Measurements from ENCODE around the gene CYB5D1.

CYB5D1 gene

GRCh38 chr17:7881276-7882054 is 23.7 kb downstream of the CYB5D1 start:
- Histone ChIP-seq H3K36me3 (ENCODE audit: control insufficient read depth, insufficient read depth, low read length) (no peaks in the 10 kb centered on the region), H3K4me3 (ENCODE audit: low read length) (no peak overlapping the region), H3K9ac (ENCODE audit: low read length) (no peak overlapping the region), H3K27ac (ENCODE audit: low read depth, low read length) (no peak overlapping the region), H3K4me1 (ENCODE audit: control insufficient read depth, insufficient read depth, low read length) (peaks cover 6% of the 10 kb centered on the region), H3K27me3 (ENCODE audit: control insufficient read depth, insufficient read depth, low read length) (no peaks in the 10 kb centered on the region)

- H3K36me3 ChIP-seq (ENCODE audit: control insufficient read depth, insufficient read depth, low read length), result no peaks in the 10 kb centered on the region
- no peak overlapping the region for H3K9ac ChIP-seq (ENCODE audit: low read length)
- no peak overlapping the region for H3K27ac ChIP-seq (ENCODE audit: low read depth, low read length)
- no peak overlapping the region for H3K4me3 ChIP-seq (ENCODE audit: low read length)
- H3K4me1 ChIP-seq (ENCODE audit: control insufficient read depth, insufficient read depth, low read length), result peaks cover 12% of the 10 kb centered on the region
- H3K27me3 ChIP-seq (ENCODE audit: control insufficient read depth, insufficient read depth, low read length), result no peaks in the 10 kb centered on the region
Measured at GRCh38 chr17:7882068-7882467, 24.3 kb downstream of the CYB5D1 start.

- peaks cover 13% of the 10 kb centered on the region for H3K4me1 ChIP-seq (ENCODE audit: control insufficient read depth, insufficient read depth, low read length)
- H3K4me3 ChIP-seq (ENCODE audit: low read length), result peak overlapping the region; percentile 30
- no peaks in the 10 kb centered on the region for H3K36me3 ChIP-seq (ENCODE audit: control insufficient read depth, insufficient read depth, low read length)
- no peak overlapping the region for H3K27ac ChIP-seq (ENCODE audit: low read depth, low read length)
- H3K9ac ChIP-seq (ENCODE audit: low read length), result no peak overlapping the region
- H3K27me3 ChIP-seq (ENCODE audit: control insufficient read depth, insufficient read depth, low read length), result no peaks in the 10 kb centered on the region
Measured at GRCh38 chr17:7882629-7883028, 24.8 kb downstream of the CYB5D1 start.

GRCh38 chr17:7883781-7884386 is 26.1 kb downstream of the CYB5D1 start:
- Histone ChIP-seq H3K36me3 (ENCODE audit: control insufficient read depth, insufficient read depth, low read length) (no peaks in the 10 kb centered on the region), H3K4me1 (ENCODE audit: control insufficient read depth, insufficient read depth, low read length) (peaks cover 25% of the 10 kb centered on the region), H3K27ac (ENCODE audit: low read depth, low read length) (peak overlapping the region; percentile 16), H3K27me3 (ENCODE audit: control insufficient read depth, insufficient read depth, low read length) (no peaks in the 10 kb centered on the region), H3K9ac (ENCODE audit: low read length) (no peak overlapping the region), H3K4me3 (ENCODE audit: low read length) (peak overlapping the region; percentile 14)

- Histone ChIP-seq H3K27me3 (ENCODE audit: control insufficient read depth, insufficient read depth, low read length) (no peaks in the 10 kb centered on the region), H3K4me3 (ENCODE audit: low read length) (peak overlapping the region; percentile 94), H3K36me3 (ENCODE audit: control insufficient read depth, insufficient read depth, low read length) (no peaks in the 10 kb centered on the region), H3K27ac (ENCODE audit: low read depth, low read length) (peak overlapping the region; percentile 81), H3K9ac (ENCODE audit: low read length) (peak overlapping the region; percentile 44), H3K4me1 (ENCODE audit: control insufficient read depth, insufficient read depth, low read length) (peaks cover 34% of the 10 kb centered on the region)
Measured at GRCh38 chr17:7884581-7885366, 27.0 kb downstream of the CYB5D1 start.

GRCh38 chr17:7885367-7886226 is 27.8 kb downstream of the CYB5D1 start:
- peaks cover under 1% of the 10 kb centered on the region for H3K36me3 ChIP-seq (ENCODE audit: control insufficient read depth, insufficient read depth, low read length)
- peak overlapping the region; percentile 94 for H3K4me3 ChIP-seq (ENCODE audit: low read length)
- H3K4me1 ChIP-seq (ENCODE audit: control insufficient read depth, insufficient read depth, low read length), result peaks cover 39% of the 10 kb centered on the region

GRCh38 chr17:7886227-7887037 is 28.6 kb downstream of the CYB5D1 start:
- Histone ChIP-seq H3K4me3 (ENCODE audit: low read length) (peak overlapping the region; percentile 94), H3K27me3 (ENCODE audit: control insufficient read depth, insufficient read depth, low read length) (no peaks in the 10 kb centered on the region), H3K4me1 (ENCODE audit: control insufficient read depth, insufficient read depth, low read length) (peaks cover 39% of the 10 kb centered on the region), H3K36me3 (ENCODE audit: control insufficient read depth, insufficient read depth, low read length) (peaks cover 7% of the 10 kb centered on the region), H3K9ac (ENCODE audit: low read length) (peak overlapping the region; percentile 67), H3K27ac (ENCODE audit: low read depth, low read length) (peak overlapping the region; percentile 81)

More at GRCh38 chr17:7885367-7886226, 27.8 kb downstream of the CYB5D1 start:
- H3K27ac ChIP-seq (ENCODE audit: low read depth, low read length), result peak overlapping the region; percentile 81
- H3K9ac ChIP-seq (ENCODE audit: low read length), result peak overlapping the region; percentile 87
- no peaks in the 10 kb centered on the region for H3K27me3 ChIP-seq (ENCODE audit: control insufficient read depth, insufficient read depth, low read length)

- H3K4me3 ChIP-seq (ENCODE audit: low read length), result peak overlapping the region; percentile 94
- H3K27me3 ChIP-seq (ENCODE audit: control insufficient read depth, insufficient read depth, low read length), result no peaks in the 10 kb centered on the region
- H3K27ac ChIP-seq (ENCODE audit: low read depth, low read length), result peak overlapping the region; percentile 81
- peaks cover 10% of the 10 kb centered on the region for H3K36me3 ChIP-seq (ENCODE audit: control insufficient read depth, insufficient read depth, low read length)
- H3K4me1 ChIP-seq (ENCODE audit: control insufficient read depth, insufficient read depth, low read length), result peaks cover 39% of the 10 kb centered on the region
- peak overlapping the region; percentile 67 for H3K9ac ChIP-seq (ENCODE audit: low read length)
Measured at GRCh38 chr17:7887038-7887481, 29.3 kb downstream of the CYB5D1 start.

- Histone ChIP-seq H3K4me3 (ENCODE audit: low read length) (peak overlapping the region; percentile 94), H3K36me3 (ENCODE audit: control insufficient read depth, insufficient read depth, low read length) (peaks cover 11% of the 10 kb centered on the region), H3K27ac (ENCODE audit: low read depth, low read length) (peak overlapping the region; percentile 81), H3K27me3 (ENCODE audit: control insufficient read depth, insufficient read depth, low read length) (no peaks in the 10 kb centered on the region), H3K9ac (ENCODE audit: low read length) (peak overlapping the region; percentile 25), H3K4me1 (ENCODE audit: control insufficient read depth, insufficient read depth, low read length) (peaks cover 39% of the 10 kb centered on the region)
Measured at GRCh38 chr17:7887482-7888183, 29.8 kb downstream of the CYB5D1 start.

GRCh38 chr17:7888184-7888920 is 30.5 kb downstream of the CYB5D1 start, which contains the start of gene CHD3:
CHD3 (plus strand) TSS chr17:7888789; CDS start chr17:7889001, 212 bp downstream.
- H3K4me3 ChIP-seq (ENCODE audit: low read length), result peak within 1 kb of the TSS; percentile 94
- H3K27ac ChIP-seq (ENCODE audit: low read depth, low read length), result peak within 1 kb of the TSS; percentile 81
- no peaks in the 10 kb centered on the region for H3K27me3 ChIP-seq (ENCODE audit: control insufficient read depth, insufficient read depth, low read length)
- peaks cover 39% of the 10 kb centered on the region for H3K4me1 ChIP-seq (ENCODE audit: control insufficient read depth, insufficient read depth, low read length)
- peaks cover 12% of the 10 kb centered on the region for H3K36me3 ChIP-seq (ENCODE audit: control insufficient read depth, insufficient read depth, low read length)
- H3K9ac ChIP-seq (ENCODE audit: low read length), result peak within 1 kb of the TSS; percentile 32
